ENCODE data around the gene TPPP2.

DNA sequence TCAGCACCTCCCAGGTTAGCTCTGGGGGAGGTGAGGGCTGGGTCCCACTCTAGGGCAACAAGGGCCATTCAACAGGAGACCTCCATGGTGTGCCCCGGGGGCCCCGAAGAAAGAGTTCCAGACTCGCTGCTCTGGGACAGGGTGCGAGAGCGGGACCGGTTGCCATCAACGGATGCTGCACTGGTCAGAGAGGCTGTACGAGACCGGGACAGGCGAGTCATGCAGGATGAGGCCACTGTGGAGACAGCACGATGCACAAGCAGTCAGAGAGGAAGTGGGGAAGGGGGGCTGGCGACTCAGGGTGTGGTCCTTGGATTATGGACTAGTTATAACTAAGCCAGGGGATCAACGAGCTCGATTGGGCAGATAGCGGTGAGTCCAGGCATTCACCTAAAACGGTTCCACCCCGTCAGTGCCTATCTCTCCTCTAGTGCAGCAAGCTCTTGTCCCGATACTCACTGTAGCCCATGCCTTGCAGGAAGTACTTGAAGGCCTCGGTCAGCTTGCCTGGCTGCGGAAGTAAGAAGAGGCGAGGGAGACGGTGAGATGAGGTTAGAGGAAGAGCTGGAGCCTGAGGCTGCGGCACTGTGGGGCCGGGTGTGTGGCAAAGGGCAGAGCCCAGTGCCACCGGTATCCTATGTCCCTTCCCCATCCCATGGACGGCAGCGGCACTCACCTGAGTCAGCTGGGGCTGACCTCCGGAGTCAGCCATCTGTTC lies 12.3 kb upstream of the TPPP2 start:
- TF ChIP-seq, protein P1, sequence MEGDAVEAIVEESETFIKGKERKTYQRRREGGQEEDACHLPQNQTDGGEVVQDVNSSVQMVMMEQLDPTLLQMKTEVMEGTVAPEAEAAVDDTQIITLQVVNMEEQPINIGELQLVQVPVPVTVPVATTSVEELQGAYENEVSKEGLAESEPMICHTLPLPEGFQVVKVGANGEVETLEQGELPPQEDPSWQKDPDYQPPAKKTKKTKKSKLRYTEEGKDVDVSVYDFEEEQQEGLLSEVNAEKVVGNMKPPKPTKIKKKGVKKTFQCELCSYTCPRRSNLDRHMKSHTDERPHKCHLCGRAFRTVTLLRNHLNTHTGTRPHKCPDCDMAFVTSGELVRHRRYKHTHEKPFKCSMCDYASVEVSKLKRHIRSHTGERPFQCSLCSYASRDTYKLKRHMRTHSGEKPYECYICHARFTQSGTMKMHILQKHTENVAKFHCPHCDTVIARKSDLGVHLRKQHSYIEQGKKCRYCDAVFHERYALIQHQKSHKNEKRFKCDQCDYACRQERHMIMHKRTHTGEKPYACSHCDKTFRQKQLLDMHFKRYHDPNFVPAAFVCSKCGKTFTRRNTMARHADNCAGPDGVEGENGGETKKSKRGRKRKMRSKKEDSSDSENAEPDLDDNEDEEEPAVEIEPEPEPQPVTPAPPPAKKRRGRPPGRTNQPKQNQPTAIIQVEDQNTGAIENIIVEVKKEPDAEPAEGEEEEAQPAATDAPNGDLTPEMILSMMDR (IDR thresholded peaks at IDR 0.05 in 8 of 11, conservative IDR thresholded peaks at IDR 0.05 in 3 of 11) = no peak
- no peak for TF ChIP-seq POLR2A (IDR thresholded peaks at IDR 0.05)

Data from spleen (tissue), 7 donors.